Body of pancreas (tissue), 4 donors: ENCODE data around the gene SLC38A5.

Experiments
- POLR2A ChIP-seq, 3 donors: fragments of 450-650 bp; IDR thresholded peaks; one replicate each; pipeline ENCODE4 v1.6.1; 2016; ENCODE audit warnings: antibody characterized with exemption in 3 of 3, mild to moderate bottlenecking in 2 of 3
- TF ChIP-seq, protein P1 (sequence below), 7 experiments: fragments of 450-650 bp in 4 of 7; fragments of 200-600 bp in 3 of 7; sonication (generic) in 3 of 7; IDR thresholded peaks; one replicate each; pipeline ENCODE4 v1.5.1; 2016 to 2019; ENCODE audit warnings: antibody characterized with exemption in 7 of 7

DNA sequence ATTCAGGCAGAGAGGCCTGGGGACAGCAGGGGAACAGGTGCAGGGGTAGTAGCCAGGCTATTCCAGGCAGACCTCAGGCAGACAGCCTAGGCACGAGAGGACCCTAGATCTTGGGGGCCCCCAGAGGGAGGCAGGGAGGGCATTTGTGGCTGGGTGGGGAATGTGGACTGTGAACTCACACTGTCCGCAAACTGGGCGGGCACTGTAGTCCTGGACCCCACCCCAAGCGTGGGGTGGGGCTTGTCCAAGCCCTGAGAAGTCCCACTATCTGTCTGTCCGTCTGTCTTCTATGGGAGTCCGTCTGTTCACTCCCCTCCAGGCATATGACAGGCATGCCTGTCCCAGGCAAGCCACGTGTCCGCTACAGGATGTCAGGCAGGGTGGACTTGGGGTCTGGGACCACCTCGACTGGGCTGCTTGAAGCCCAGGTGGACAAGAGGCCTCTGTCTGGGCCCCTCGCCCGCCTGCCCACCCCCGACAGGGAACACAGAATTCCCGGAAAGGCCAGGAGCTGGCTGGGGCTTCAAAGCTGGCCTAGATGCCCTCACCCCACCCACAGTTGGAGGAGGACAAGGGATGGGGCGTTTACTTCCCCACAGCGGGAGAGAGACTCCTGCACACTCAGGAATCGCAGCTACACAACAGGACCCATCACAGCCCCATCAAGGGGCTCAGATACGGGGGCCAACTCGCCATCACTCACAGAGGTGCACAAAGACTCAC is at the start of gene SLC38A5:
- TF ChIP-seq, protein P1, sequence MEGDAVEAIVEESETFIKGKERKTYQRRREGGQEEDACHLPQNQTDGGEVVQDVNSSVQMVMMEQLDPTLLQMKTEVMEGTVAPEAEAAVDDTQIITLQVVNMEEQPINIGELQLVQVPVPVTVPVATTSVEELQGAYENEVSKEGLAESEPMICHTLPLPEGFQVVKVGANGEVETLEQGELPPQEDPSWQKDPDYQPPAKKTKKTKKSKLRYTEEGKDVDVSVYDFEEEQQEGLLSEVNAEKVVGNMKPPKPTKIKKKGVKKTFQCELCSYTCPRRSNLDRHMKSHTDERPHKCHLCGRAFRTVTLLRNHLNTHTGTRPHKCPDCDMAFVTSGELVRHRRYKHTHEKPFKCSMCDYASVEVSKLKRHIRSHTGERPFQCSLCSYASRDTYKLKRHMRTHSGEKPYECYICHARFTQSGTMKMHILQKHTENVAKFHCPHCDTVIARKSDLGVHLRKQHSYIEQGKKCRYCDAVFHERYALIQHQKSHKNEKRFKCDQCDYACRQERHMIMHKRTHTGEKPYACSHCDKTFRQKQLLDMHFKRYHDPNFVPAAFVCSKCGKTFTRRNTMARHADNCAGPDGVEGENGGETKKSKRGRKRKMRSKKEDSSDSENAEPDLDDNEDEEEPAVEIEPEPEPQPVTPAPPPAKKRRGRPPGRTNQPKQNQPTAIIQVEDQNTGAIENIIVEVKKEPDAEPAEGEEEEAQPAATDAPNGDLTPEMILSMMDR (IDR thresholded peaks at IDR 0.05): no peak
- TF ChIP-seq POLR2A (IDR thresholded peaks at IDR 0.05): no peak
